GM19438 (cell line): Measurements from ENCODE around the gene BORCS8.
"Not testable (repeated sequence)": the region's sequence is repeated elsewhere in the genome, so short reads cannot be mapped to it uniquely, and the experiment has no call there.

Source experiments
- ATAC-seq: cut with Tn5 transposase; IDR thresholded peaks from one replicate; pipeline ENCODE4 v1.9.1; 2021; ENCODE audit warnings: low read depth; ENCODE audit not compliant: unreplicated experiment

Gene BORCS8

DNA sequence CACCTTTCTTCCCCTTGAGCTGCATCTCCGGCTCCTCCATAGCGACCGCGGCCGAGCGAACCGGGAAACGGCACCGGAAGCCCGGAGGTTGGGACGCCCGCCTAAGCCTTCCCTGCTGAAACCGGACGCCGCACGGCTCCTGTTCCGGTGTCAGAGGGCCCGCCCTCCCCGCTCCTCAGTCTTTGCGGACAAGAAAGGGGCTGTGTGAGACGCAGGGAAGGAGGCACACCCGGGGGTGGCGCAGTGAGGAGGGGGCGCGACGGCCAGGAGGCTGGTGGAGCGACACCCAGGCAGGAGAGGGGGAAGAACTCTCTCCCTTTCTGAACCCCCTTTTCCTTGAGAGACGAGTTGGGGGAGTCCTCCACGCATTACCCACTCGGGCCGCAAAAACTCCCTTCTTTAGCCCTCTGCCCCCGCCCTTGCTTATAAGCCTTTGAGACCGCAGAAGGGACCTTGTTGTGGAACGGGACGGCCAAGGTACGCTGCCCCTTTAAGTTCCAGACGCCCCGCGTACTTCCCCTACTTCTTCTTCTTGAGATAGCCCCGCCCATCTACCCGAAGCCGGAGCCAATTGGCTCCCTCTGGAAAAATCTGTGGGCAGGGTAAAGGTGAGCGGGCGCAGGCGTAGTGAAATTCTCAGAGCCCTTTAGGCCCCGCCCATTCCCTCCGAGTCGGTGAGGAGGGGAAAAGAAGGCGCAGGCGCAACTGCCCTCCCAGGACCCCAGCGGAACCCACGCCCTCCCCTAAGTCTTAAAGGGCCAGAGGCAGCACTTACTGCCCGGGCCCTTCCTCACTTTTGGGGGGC is at the start of gene BORCS8, which contains the start of gene RFXANK:
Gene BORCS8, minus strand, starts transcription at position 75 of the 805 bp plus-strand sequence. Its CDS starts 35 bp downstream, at position 40.
Gene RFXANK, plus strand, starts transcription at position 181 of the 805 bp plus-strand sequence. CDS start 1,689 bp downstream, outside the sequence.
- peak; percentile 83 for ATAC-seq

DNA sequence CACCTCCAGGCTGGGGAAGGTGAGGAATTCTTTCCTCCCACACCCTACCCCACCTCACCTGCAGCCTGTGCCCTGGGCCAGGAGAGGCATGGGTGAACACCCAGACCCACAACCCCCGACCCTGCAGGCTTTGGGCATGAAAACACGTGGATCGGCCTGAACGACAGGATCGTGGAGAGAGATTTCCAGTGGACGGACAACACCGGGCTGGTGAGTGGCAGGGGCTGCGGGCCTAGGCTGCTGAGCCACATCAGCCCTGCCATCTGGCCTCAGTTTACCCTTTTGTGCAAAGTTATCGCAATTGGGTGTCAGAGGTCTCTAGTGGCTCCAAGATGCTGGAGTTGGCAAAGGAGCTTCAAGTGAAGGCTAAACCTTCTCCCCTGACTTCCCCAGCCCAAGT is 48.5 kb upstream of the BORCS8 start:
- ATAC-seq, result no peak

DNA sequence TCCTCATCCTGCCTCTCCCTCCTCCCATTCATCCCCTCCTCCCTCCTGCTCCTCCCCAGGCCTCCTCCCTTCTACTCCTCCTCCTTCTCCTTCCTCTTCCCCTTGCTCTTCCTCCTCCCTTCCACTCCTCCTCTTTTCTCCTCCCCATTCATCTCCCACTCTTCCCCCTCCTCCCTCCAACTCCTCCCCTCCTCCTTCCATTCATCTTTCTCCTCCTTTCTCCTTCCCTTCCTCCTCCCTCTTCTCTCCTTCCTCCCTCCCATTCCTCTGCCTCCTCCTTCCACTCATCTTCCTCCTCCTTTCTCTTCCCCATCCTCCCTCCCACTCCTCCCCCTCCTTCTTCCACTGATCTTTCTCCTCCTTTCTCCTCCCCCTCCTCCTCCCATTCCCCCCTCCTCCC is 47.7 kb upstream of the BORCS8 start:
- no peak for ATAC-seq

DNA sequence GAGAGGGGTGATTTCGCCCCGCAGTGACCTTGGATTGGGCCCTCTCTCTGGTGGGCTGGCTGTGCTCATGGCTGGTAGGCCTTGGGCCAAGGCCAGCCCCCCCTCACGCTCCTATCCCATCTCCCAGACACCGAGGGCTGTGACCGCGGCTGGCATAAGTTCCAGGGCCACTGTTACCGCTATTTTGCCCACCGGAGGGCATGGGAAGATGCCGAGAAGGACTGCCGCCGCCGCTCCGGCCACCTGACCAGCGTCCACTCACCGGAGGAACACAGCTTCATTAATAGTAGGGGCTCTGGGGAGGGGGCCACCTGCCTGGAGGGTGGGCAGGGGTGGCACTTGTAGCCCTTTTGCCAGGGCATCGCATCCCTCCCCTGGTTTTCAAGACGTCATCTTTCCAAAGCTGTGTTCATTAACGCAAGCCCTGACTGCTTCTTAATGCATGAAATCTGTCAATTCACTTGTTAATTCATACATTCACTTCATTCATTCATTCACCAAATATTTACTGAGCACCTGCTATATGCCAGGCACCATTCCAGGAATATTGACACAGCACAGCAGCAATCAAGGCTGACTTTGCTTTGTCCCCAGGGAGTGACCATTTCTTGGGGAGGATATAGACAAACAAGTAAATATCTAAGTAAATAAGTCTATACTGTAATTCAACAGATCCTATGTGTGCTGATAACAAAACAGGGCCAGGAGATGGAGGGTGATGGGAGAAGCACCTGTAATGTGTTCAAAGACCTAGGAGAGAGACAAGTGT is 46.4 kb upstream of the BORCS8 start:
- no peak for ATAC-seq

DNA sequence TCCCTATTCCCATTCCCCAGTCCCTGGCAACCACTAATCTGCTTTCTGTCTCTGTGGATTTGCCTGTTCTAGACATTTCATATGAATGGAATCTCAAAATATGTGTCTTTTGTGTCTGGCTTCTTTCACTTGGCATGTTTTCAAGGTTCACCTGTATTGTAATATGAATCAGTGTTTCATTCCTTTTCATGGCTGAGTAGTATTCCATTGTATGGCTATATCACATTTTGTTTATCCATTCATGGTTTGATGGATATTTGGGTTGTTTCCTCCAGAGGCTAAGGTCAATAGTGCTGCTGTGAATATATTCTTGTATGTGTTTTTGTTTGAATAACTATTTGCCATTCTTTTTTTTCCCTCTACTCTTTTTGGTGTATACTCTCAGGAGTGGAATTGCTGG is 44.2 kb upstream of the BORCS8 start:
- no peak for ATAC-seq

DNA sequence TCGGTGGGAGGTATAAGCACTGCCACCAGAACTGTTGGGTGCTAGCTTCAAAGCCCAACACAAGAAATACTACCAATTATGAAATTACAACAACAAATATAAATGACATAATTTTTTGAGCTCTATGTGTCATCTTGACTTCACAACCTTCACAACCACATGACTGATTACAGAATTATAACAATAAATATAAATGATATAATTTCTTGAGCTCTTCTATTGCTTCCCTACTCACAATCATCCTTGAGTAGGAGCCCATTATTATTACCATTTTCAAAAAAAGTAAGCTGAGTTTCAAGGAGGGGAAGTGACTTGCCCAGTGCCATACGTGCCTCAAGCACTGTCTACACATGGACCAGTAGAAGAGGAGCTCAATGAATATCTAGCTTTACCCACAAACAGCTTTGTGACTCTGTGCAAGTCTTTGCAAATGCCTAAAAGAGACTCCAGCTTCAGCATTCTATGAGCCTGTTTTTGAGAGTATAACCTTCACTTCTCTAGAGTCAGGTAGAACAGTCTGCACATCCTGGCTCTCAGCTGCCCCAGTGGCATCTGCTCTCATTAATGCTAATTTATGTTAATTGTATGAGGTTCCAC is 42.4 kb upstream of the BORCS8 start:
- no peak for ATAC-seq

DNA sequence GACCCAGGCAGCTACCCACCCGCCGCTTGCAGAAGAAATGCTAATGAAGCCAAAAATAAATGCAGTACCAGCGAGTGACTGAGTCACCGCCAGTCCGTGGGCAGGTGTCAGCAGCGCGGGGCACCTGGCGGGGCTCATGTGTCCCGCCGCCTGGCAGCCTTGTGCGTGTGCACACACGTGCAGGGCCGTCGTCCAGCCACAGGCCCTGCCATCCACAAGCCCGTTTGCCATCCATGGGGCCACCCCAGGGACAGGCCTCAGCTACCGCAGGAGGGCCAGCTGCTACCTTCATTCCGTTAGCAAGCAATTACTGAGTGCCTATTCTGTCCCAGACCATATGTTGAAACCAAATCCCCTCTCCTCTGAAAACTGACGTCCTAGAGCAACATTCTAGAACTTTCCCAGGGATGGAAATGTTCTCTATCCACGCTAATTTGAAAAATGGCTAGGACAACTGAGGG is 40.3 kb upstream of the BORCS8 start:
- no peak for ATAC-seq

DNA sequence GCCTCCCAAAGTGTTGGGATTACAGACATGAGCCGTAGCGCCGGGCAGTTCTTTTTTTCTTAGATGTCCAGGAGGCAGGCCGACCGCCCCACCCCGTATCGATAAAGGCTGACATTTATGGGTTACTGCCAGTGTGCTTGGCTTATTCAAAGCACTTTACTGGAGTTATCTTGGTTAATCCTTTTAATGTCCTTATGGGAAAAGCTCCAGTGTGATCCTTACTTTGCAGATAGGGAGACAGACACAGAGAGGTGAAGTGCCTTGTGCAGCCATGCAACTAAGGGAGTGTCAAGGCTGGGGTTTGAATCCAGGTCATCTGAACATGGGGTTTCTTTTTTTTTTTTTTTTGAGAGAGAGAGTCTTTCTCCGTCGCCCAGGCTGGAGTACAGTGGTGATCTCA is 39.0 kb upstream of the BORCS8 start:
- no peak for ATAC-seq

DNA sequence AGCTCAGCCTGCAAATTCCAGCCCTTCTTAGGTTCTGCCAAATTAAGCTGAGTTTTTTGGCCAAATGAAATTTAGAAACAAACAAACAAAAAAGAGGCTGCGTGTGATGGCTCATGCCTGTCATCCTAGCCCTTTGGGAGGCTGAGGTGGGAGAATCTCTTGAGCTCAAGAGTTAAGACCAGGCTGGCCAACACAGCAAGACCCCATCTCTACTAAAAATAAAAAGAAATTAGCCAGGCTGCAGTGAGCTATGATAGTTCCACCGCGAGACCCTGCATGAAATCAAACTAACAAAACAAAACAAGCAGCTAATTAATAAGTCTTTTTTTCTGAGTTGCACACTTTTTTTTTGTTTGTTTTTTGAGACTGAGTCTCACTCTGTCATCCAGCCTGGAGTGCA is 37.7 kb upstream of the BORCS8 start:
- ATAC-seq, result no peak

DNA sequence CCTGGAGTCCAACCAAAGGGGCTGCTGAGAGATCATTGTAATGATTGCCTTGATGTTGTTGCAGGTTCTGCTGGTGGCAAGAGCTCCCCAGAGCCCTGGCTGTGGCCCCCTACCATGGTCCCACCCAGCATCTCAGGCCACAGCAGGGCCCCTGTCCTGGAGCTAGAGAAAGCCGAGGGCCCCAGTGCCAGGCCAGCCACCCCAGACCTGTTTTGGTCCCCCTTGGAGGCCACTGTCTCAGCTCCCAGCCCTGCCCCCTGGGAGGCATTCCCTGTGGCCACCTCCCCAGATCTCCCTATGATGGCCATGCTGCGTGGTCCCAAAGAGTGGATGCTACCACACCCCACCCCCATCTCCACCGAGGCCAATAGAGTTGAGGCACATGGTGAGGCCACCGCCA is 35.3 kb upstream of the BORCS8 start:
- ATAC-seq, result no peak

DNA sequence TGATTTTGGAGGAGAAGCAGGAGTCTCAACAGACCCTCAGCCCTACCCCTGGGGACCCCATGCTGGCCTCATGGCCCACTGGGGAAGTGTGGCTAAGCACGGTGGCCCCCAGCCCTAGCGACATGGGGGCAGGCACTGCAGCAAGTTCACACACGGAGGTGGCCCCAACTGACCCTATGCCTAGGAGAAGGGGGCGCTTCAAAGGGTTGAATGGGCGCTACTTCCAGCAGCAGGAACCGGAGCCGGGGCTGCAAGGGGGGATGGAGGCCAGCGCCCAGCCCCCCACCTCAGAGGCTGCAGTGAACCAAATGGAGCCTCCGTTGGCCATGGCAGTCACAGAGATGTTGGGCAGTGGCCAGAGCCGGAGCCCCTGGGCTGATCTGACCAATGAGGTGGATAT is 34.7 kb upstream of the BORCS8 start:
- ATAC-seq, result no peak

DNA sequence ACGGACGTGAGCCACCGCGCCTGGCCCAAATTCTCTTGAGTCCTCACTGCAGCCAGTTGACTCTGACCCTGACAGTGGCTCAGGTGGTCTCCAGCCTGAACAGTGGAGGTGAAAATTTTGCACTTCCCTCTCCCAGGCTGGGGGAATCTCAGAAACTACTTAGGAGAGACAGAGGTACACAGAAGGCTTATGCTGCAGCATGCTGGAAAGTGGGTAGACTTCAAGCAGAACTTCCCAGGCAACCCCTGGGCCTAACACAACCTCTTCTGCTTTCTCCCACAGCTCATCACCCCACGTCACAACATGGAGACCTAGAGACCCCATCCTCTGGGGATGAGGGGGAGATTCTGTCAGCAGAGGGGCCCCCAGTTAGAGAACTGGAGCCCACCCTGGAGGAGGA is 34.3 kb upstream of the BORCS8 start:
- ATAC-seq, result no peak

DNA sequence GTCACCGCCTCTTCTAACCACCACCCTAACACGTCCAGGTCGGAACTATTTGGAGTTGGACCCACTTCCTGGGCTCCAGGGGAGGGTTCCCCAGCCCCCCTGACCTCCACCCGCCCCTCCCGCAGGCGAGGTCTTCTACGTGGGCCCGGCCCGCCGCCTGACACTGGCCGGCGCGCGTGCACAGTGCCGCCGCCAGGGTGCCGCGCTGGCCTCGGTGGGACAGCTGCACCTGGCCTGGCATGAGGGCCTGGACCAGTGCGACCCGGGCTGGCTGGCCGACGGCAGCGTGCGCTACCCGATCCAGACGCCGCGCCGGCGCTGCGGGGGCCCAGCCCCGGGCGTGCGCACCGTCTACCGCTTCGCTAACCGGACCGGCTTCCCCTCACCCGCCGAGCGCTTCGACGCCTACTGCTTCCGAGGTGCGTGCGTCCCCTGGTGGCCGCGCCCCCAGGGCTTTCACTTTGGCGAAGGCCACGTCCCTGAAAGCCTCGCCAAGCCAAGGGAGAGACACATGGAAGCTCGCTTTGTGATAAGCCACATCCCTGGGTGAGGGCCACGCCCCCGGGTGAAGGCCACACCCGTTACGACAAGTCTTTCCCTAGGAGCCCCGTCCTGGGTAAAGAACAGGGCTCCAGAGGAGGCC is 33.0 kb upstream of the BORCS8 start:
- ATAC-seq, result no peak

DNA sequence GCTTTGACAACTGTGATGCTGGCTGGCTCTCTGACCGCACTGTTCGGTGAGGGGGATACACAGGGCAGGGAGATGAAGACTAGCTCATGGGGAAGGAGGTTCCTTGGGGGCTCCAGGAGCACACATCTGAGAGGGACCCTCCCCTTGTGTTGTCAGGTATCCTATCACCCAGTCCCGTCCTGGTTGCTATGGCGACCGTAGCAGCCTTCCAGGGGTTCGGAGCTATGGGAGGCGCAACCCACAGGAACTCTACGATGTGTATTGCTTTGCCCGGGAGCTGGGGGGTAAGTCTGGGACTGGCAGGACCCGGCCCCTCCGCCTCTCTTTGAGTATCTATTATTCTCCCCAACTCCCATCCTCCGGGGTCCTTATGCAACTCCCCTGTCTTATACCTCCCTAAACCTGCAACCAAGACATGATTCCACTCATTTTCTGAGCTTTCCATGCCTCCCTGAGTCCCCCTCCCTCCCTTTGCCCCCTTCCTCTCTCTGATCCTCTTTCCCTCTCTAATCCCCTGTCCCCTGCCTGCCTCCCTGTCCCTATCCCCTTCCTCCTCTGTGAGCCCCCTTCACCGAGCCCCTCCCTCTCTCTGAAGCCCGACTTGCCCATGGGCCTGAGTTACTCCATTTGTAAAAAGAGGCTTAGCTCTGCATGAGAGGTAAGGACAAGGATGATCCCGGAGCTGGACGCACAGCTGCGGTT is 32.3 kb upstream of the BORCS8 start:
- no peak for ATAC-seq

DNA sequence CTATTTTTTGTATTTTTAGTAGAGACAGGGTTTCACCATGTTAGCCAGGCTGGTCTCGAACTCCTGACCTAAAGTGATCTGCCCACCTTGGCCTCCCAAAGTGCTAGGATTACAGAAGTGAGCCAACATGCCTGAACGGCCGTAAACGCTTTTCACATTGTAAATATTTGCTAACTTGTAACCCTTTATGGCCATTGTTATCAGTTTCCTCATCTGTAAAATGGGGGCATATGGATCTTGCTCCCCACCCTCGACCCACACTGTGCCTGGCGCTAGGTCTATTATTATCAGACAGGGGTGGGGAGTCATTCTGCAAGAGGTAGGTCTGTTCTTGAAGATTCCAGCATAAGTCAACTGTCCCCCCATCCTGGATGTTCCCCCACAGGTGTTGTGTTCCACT is 31.7 kb upstream of the BORCS8 start:
- ATAC-seq, result no peak

DNA sequence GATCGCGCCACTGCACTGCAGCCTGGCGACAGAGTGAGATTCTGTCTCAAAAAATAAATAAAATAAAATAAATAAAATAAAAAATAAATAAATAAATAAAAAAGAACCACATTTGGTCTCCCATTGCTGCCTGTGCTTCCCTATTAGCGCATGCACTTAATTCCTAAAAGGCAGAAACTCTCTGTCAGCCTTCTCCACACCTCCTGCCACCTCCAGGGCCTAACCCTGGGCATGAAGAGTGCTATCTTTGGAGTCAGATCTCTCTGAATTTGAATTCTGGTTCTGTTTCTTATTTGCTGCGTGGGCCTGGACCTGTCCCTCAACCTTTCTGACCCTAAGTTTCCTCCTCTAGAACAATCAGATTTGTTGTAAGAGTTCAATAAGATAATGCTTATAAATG is 31.1 kb upstream of the BORCS8 start:
- no peak for ATAC-seq

DNA sequence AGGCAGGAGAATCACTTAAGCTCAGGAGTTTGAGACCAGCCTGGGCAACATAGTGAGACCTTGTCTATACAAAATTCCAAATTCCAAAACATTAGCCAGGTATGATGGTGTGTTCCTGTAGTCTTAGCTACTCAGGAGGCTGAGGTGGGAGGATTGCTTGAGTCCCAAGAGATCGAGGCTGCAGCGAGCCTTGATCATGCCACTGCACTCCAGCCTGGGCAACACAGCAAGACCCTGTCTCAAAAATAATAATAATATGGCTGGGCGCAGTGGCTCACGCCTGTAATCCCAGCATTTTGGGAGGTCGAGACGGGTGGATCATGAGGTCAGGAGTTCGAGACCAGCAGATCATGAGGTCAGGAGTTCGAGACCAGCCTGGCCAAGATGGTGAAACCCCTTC is 29.0 kb upstream of the BORCS8 start:
- not testable (repeated sequence) for ATAC-seq

DNA sequence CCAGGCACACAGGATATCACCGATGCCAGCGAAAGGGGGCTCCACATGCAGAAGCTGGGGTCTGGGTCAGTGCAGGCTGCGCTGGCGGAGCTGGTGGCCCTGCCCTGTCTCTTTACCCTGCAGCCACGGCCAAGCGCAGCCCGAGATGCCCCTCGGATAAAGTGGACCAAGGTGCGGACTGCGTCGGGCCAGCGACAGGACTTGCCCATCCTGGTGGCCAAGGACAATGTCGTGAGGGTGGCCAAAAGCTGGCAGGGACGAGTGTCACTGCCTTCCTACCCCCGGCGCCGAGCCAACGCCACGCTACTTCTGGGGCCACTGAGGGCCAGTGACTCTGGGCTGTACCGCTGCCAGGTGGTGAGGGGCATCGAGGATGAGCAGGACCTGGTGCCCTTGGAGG is 27.0 kb upstream of the BORCS8 start:
- ATAC-seq, result no peak

DNA sequence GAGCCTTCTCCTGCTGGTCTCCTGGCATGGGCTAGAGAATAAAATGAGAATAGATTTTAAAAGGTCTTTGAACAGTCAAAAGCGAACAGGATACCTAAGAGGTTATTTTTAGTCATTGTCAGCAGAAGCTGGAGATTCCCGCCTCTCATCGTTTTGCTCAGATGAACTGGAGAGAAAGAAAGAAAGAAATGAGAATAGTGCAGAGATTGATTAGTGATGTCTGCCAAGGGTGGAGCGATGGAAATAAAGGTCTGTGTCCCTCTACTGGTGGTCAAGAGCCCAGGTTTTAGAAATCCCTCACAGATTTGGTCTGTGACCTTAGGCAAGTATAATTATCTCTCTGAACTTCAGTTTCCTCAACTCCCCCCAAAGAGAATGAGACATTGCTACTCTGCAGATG is 25.1 kb upstream of the BORCS8 start:
- no peak for ATAC-seq

DNA sequence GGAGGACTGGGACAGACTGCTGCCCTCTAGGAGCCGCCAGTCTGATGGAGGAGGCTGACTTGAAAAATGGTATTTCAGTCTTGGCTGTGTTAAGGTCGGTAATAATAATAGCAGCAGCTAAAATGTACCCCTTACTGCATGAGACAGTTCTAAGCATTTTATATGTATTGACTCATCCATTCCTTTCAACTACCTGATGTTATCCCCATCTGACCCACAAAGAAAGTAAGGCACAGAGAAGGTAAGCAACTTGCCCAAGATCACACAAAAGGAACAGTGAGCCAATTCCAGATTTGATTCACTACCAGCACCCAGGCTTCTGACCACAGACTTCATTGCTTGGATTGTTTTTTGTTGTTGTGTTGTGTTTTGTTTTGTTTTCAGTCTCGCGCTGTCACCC is 23.8 kb upstream of the BORCS8 start:
- ATAC-seq, result no peak
